WI38 (cell line): Measurements from ENCODE around the gene SPEG.

ENCODE experiments used
- H3K4me3 ChIP-seq: 2 replicates; pipeline ENCODE4 v1.5.1; 2011; ENCODE audit warnings: low read depth, mild to moderate bottlenecking, control low read depth, low read length
- TF ChIP-seq, protein P1 (sequence below): IDR thresholded peaks from 2 replicates; pipeline ENCODE4 v1.5.1; 2012; ENCODE audit warnings: low read depth, mild to moderate bottlenecking, control low read depth, low read length

Gene SPEG

DNA sequence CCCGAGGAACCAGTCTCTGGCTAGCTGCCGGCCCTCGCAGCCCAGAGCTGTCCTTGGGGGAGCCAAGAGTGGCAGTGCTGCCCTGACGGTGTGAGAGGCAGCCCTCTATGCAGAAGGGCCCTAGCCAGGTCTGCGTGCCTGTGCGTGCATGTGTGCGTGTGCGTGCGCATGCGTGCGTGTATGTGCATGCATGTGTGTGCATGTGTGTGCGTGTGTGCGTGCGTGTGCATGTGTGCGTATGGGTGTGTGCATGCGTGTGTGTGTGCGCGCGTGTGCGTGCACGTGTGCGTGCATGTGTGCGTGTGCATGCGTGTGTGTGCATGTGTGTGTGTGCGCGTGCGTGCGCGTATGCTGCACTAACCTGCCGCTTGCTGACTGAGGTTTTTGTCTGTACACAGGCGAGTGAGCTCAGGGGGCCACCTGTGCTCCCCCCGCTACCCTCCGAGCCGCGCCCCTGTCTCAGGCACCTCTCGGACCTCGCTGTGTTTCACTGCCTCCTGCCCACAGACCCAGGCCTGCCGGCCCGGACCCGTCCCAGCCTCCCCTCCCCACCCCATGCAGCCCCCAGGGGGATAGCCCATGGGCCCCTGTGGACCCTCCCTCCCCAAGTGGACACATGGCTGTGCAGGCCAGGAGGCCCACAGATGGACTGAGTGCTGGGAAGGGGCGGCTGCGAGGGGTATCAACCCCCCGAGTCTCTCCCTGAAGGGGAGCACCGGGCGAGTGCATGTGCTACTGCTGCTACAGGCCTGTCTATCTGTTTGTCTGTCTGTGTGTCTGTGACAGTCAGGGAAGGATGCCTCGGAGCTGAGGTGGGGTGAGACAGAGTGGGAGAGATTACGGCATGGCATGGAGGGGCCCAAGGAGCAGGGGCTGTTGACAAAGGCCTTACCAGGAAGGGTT lies 31.3 kb downstream of the SPEG start:
- no peak overlapping the region for H3K4me3 ChIP-seq
- TF ChIP-seq, protein P1, sequence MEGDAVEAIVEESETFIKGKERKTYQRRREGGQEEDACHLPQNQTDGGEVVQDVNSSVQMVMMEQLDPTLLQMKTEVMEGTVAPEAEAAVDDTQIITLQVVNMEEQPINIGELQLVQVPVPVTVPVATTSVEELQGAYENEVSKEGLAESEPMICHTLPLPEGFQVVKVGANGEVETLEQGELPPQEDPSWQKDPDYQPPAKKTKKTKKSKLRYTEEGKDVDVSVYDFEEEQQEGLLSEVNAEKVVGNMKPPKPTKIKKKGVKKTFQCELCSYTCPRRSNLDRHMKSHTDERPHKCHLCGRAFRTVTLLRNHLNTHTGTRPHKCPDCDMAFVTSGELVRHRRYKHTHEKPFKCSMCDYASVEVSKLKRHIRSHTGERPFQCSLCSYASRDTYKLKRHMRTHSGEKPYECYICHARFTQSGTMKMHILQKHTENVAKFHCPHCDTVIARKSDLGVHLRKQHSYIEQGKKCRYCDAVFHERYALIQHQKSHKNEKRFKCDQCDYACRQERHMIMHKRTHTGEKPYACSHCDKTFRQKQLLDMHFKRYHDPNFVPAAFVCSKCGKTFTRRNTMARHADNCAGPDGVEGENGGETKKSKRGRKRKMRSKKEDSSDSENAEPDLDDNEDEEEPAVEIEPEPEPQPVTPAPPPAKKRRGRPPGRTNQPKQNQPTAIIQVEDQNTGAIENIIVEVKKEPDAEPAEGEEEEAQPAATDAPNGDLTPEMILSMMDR, result no peak

DNA sequence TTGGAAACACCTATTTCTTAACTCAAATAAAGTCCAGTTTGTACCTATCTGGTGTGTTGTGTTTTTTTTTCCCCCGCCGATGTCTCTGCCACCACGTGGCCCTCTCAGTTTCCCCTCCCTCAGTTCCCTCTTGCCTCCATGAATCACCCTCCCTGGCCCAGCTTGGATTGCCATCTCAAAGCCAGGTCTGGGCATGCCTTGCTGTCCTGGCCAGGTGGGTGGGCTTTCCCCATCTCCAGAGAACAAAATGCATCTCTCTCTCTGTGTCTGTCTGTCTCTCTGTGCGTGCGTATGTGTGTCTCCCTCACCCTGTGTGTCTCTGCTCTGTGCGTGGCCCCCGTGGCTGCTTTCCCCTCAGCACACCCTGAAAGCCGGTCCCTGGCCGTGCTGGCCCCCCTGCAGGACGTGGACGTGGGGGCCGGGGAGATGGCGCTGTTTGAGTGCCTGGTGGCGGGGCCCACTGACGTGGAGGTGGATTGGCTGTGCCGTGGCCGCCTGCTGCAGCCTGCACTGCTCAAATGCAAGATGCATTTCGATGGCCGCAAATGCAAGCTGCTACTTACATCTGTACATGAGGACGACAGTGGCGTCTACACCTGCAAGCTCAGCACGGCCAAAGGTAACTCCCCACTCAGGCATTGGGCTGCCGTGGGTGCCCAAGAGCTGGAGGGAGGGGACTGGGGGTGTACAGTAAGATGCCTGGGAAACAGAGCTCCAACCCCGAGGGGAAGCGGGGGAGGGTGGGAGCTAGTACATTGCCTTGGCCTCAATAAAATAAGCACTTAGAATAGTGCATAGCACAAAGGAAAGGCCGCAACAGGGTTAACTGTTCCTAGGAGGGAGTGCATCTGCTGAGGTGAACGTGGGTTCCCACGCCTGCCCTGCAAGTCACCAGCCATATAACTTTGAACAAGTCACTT lies 32.4 kb downstream of the SPEG start:
- no peak overlapping the region for H3K4me3 ChIP-seq
- TF ChIP-seq, protein P1, result no peak

DNA sequence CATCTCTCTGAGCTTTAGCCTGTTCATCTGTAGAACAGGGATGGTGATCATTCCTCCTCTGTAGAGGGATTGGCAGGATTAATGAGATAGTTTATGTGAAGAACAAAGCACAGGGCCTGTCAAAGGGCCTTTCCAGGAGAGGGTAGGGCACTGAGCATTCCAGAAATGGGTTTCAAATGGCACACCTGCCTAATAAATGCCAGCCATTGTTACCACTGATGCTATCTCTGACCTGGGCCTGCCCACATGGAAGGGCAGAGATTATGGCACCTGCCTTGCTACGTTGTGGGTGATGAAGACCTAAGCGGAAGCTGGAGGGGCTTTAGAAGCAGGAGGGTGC lies 33.1 kb downstream of the SPEG start:
- TF ChIP-seq, protein P1, result no peak

DNA sequence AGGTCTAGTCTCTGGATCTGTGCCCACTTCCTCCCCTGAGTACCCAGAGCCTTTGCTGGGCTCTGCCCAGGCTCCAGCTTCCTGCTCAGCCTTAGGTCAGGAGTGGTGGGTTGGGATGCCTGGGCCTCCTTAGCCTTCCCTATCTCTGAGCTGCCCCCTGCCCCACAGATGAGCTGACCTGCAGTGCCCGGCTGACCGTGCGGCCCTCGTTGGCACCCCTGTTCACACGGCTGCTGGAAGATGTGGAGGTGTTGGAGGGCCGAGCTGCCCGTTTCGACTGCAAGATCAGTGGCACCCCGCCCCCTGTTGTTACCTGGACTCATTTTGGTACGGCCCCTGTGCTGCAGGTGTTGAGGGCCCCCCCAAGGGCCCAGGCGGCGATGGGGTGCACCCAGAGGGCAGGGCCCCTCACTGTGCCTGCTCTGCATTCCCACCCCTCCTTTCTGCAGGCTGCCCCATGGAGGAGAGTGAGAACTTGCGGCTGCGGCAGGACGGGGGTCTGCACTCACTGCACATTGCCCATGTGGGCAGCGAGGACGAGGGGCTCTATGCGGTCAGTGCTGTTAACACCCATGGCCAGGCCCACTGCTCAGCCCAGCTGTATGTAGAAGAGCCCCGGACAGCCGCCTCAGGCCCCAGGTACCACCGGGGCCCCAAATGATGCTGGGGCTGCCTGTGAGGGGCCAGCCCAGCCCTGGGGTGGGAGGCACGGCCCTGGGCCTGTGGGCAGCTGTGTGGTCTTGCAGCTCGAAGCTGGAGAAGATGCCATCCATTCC lies 34.0 kb downstream of the SPEG start:
- TF ChIP-seq, protein P1, result no peak
- no peak overlapping the region for H3K4me3 ChIP-seq

More for the DNA sequence above, 33.1 kb downstream of the SPEG start:
- H3K4me3 ChIP-seq, result no peak overlapping the region

DNA sequence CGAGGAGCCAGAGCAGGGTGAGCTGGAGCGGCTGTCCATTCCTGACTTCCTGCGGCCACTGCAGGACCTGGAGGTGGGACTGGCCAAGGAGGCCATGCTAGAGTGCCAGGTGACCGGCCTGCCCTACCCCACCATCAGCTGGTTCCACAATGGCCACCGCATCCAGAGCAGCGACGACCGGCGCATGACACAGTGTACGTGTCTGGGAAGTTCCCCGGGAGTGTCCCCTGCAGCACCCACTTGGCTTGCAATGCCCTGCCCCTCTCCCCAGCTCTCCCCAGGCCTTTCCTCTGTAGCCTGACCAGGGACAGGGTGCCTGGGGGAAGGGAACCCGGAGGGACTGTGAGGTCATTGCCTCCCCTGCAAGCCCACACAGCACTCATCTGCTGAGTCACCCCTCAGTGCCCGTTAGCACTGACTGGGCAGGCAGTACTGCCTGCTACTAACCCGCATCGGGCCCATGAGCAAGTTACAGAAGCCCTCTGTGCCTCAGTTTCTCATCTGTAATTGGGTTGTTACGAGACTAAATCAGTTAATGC lies 34.6 kb downstream of the SPEG start:
- TF ChIP-seq, protein P1, result no peak
- no peak overlapping the region for H3K4me3 ChIP-seq

DNA sequence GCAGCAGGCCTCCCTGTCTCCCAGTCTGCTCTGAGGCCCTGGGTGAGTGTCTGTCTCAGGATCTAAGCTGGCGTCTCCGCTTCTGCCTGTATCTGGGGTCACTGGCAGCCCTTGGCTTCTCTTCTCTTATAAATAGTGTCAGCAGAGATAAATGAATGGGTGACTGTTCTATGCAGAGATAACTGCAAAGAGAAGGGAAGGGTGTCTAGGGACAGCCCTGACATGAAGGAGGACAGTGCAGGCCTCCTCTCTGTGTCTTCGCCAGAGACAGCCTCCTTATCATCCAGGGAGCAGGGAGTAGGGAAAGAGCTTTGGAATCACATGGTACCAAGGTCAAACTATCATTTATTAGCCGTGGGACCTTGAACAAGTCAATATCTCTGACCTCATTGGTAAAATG lies 35.8 kb downstream of the SPEG start:
- no peak overlapping the region for H3K4me3 ChIP-seq
- TF ChIP-seq, protein P1, result no peak
